ENCODE measurements around the gene DSC3.

DNA sequence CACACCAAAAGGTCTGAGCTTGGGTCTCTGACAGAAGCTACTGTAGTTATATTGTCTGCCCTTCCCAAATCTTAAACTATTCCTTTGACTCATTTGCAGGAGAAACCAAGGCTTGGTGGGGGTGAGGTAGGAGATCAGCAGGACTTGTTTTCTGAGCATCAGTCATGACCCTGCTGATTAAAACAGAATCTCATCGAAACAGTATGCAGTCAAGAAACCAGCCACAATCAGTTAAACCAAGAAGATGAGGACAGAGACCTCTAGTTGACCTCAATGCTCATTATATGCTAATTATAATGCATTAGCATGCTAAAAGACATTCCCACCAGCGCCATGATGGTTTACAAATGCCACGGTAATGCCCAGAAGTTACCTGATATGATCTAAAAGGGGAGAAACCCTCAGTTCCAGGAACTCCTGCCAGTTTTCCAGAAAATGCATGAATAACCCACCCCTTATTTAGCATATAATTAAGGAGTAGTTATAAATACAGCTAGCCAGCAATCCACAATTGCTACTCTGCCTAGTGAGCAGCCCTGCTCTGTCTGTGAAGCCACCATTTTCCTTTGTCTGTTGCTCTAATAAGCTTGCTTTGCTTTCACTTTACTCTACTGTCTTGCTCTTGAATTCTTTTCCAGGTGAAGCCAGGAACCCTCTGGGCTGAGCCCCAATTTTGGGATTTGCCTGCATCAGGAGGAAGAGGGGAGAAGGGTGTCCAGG lies 26.7 kb downstream of the DSC3 start:
- TF ChIP-seq, protein P1, sequence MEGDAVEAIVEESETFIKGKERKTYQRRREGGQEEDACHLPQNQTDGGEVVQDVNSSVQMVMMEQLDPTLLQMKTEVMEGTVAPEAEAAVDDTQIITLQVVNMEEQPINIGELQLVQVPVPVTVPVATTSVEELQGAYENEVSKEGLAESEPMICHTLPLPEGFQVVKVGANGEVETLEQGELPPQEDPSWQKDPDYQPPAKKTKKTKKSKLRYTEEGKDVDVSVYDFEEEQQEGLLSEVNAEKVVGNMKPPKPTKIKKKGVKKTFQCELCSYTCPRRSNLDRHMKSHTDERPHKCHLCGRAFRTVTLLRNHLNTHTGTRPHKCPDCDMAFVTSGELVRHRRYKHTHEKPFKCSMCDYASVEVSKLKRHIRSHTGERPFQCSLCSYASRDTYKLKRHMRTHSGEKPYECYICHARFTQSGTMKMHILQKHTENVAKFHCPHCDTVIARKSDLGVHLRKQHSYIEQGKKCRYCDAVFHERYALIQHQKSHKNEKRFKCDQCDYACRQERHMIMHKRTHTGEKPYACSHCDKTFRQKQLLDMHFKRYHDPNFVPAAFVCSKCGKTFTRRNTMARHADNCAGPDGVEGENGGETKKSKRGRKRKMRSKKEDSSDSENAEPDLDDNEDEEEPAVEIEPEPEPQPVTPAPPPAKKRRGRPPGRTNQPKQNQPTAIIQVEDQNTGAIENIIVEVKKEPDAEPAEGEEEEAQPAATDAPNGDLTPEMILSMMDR (IDR thresholded peaks at IDR 0.05), result no peak
- TF ChIP-seq POLR2A (IDR thresholded peaks at IDR 0.05), result no peak

Measured in thyroid gland (tissue), 4 donors.